DND-41 (cell line): ENCODE data around the gene PAGE2.
"Not testable (repeated sequence)": the region's sequence is repeated elsewhere in the genome, so short reads cannot be mapped to it uniquely, and the experiment has no call there.

Experiments used
- ATAC-seq: fragments of 200-7000 bp; cut with Tn5 transposase; 3 replicates; pipeline ENCODE4 v1.9.1; 2021; ENCODE audit warnings: low read depth; ENCODE audit not compliant: insufficient read depth
- DNase-seq: peaks from one replicate; pipeline ENCODE4 v3.0.0-alpha.2; 2020
- H2AFZ ChIP-seq: 2 replicates; pipeline ENCODE4 v1.6.0; 2012; ENCODE audit warnings: low read depth, low read length
- H3K27ac ChIP-seq: 2 replicates; pipeline ENCODE4 v1.5.1; 2012; ENCODE audit warnings: low read length, inconsistent platforms
- H3K27me3 ChIP-seq: fragments of 200-600 bp; sonication (generic); 2 replicates; pipeline ENCODE4 v1.6.0; 2012; ENCODE audit warnings: low read length, mild to moderate bottlenecking, inconsistent platforms; ENCODE audit not compliant: insufficient read depth, poor library complexity
- H3K36me3 ChIP-seq: 2 replicates; pipeline ENCODE4 v1.5.1; 2012; ENCODE audit warnings: low read length, inconsistent platforms; ENCODE audit not compliant: insufficient read depth
- H3K4me1 ChIP-seq: 2 replicates; pipeline ENCODE4 v1.5.1; 2012; ENCODE audit warnings: mild to moderate bottlenecking, low read length; ENCODE audit not compliant: insufficient read depth
- H3K4me2 ChIP-seq: 2 replicates; pipeline ENCODE4 v1.6.0; 2012; ENCODE audit warnings: mild to moderate bottlenecking, moderate library complexity, low read length, inconsistent platforms; ENCODE audit not compliant: insufficient read depth
- H3K4me3 ChIP-seq, 2 experiments: fragments of 200-600 bp in 1 of 2; shearing (Covaris generic) in 1 of 2; 2 replicates each; pipeline ENCODE4 v1.5.1; 2012 to 2016; ENCODE audit warnings: inconsistent platforms in 2 of 2, low read length in 2 of 2, mild to moderate bottlenecking in 2 of 2, low read depth in 1 of 2, moderate library complexity in 1 of 2
- H3K79me2 ChIP-seq: 2 replicates; pipeline ENCODE4 v1.6.0; 2012; ENCODE audit warnings: low read length, inconsistent platforms; ENCODE audit not compliant: insufficient read depth
- H3K9ac ChIP-seq: 2 replicates; pipeline ENCODE4 v1.6.0; 2012; ENCODE audit warnings: low read depth, mild to moderate bottlenecking, inconsistent platforms, low read length, moderate library complexity
- H3K9me3 ChIP-seq: 2 replicates; pipeline ENCODE4 v1.5.1; 2012; ENCODE audit warnings: low read length, moderate library complexity, mild to moderate bottlenecking, inconsistent platforms; ENCODE audit not compliant: insufficient read depth, severe bottlenecking
- H4K20me1 ChIP-seq: 2 replicates; pipeline ENCODE4 v1.6.0; 2012; ENCODE audit warnings: low read length; ENCODE audit not compliant: insufficient read depth
- CTCF ChIP-seq: IDR thresholded peaks from 2 replicates; pipeline ENCODE4 v1.5.1; 2012; ENCODE audit warnings: borderline replicate concordance, low read length, moderate library complexity, mild to moderate bottlenecking; ENCODE audit not compliant: poor library complexity, severe bottlenecking; ENCODE audit errors: extremely low read depth
- EZH2 ChIP-seq: IDR thresholded peaks from 3 replicates; pipeline ENCODE4 v1.6.1; 2012; ENCODE audit warnings: borderline replicate concordance, low read depth, mild to moderate bottlenecking, moderate library complexity, low read length, inconsistent platforms; ENCODE audit not compliant: severe bottlenecking

Gene PAGE2

GRCh38 chrX:55111578-55112254 lies 22.9 kb downstream of the PAGE2 start:
- no peak overlapping the region for H3K4me2 ChIP-seq
- no peaks in the 10 kb centered on the region for H3K27me3 ChIP-seq
- H3K36me3 ChIP-seq: no peaks in the 10 kb centered on the region
- H3K4me3 ChIP-seq: no peak overlapping the region
- no peak overlapping the region for H3K27ac ChIP-seq
- H4K20me1 ChIP-seq: no peaks in the 10 kb centered on the region
- H2AFZ ChIP-seq: no peak overlapping the region
- no peaks in the 10 kb centered on the region for H3K79me2 ChIP-seq
- H3K4me1 ChIP-seq: no peaks in the 10 kb centered on the region
- H3K9me3 ChIP-seq: no peaks in the 10 kb centered on the region
- H3K9ac ChIP-seq: no peak overlapping the region
- DNase-seq (no peak), ATAC-seq (no peak)
- TF ChIP-seq EZH2 (no peak), CTCF (no peak)

- H3K4me2 ChIP-seq, H3K27ac ChIP-seq, H3K36me3 ChIP-seq, H3K9me3 ChIP-seq, H2AFZ ChIP-seq, H3K27me3 ChIP-seq, ATAC-seq, H3K79me2 ChIP-seq, H4K20me1 ChIP-seq, H3K4me3 ChIP-seq, DNase-seq, H3K4me1 ChIP-seq, H3K9ac ChIP-seq: not testable (repeated sequence)
Observed at GRCh38 chrX:55116589-55116988, 27.8 kb downstream of the PAGE2 start.

- Histone ChIP-seq H3K4me1 (peaks cover 9% of the 10 kb centered on the region), H3K4me2 (no peak overlapping the region), H3K4me3 (no peak overlapping the region), H2AFZ (no peak overlapping the region), H3K79me2 (no peaks in the 10 kb centered on the region), H4K20me1 (no peaks in the 10 kb centered on the region), H3K27ac (no peak overlapping the region), H3K9me3 (no peaks in the 10 kb centered on the region), H3K9ac (no peak overlapping the region), H3K27me3 (no peaks in the 10 kb centered on the region), H3K36me3 (no peaks in the 10 kb centered on the region)
- DNase-seq (no peak), ATAC-seq (no peak)
- TF ChIP-seq CTCF (no peak), EZH2 (no peak)
Observed at GRCh38 chrX:55118574-55118973, 29.8 kb downstream of the PAGE2 start.

GRCh38 chrX:55119271-55119670 lies 30.5 kb downstream of the PAGE2 start:
- no peak overlapping the region for H3K27ac ChIP-seq
- no peak overlapping the region for H2AFZ ChIP-seq
- no peak overlapping the region for H3K9ac ChIP-seq
- peaks cover 9% of the 10 kb centered on the region for H3K4me1 ChIP-seq
- no peak for TF ChIP-seq CTCF
- no peak for TF ChIP-seq EZH2
- H3K27me3 ChIP-seq: no peaks in the 10 kb centered on the region
- DNase-seq (no peak), ATAC-seq (no peak)
- no peaks in the 10 kb centered on the region for H3K36me3 ChIP-seq
- H3K9me3 ChIP-seq: no peaks in the 10 kb centered on the region
- H3K4me3 ChIP-seq: no peak overlapping the region
- no peaks in the 10 kb centered on the region for H4K20me1 ChIP-seq
- H3K79me2 ChIP-seq: no peaks in the 10 kb centered on the region
- no peak overlapping the region for H3K4me2 ChIP-seq
